HepG2 (cell line): ENCODE data around the gene RITA1. TPM values are rescaled to one million over a fixed set of nuclear protein-coding genes. Genes with fewer than 3 reads are reported as not detected.

Experiments
- AHDC1 ChIP-seq: sonication (generic); formaldehyde crosslinking; IDR thresholded peaks from 2 replicates; pipeline ENCODE4 v1.5.1; 2020; ENCODE audit warnings: mild to moderate bottlenecking, missing genetic modification reagents, borderline replicate concordance
- ATF5 ChIP-seq: sonication (generic); formaldehyde crosslinking; IDR thresholded peaks from 2 replicates; pipeline ENCODE4 v1.4.0; 2020; ENCODE audit warnings: mild to moderate bottlenecking, low read depth, missing genetic modification reagents
- ESRRA ChIP-seq: sonication (generic); formaldehyde crosslinking; IDR thresholded peaks from 2 replicates; pipeline ENCODE4 v1.5.1; 2020; ENCODE audit warnings: mild to moderate bottlenecking, low read depth, missing genetic modification reagents
- FOXO1 ChIP-seq: sonication (generic); formaldehyde crosslinking; IDR thresholded peaks from 2 replicates; pipeline ENCODE4 v1.4.0; 2020; ENCODE audit warnings: missing genetic modification reagents
- HMGA1 ChIP-seq: sonication (generic); formaldehyde crosslinking; conservative IDR thresholded peaks from 2 replicates; pipeline ENCODE4 v1.4.0; 2020; ENCODE audit warnings: missing genetic modification reagents
- ISX ChIP-seq: sonication (generic); formaldehyde crosslinking; conservative IDR thresholded peaks from 2 replicates; pipeline ENCODE4 v1.5.0; 2020; ENCODE audit warnings: missing genetic modification reagents
- NFYC ChIP-seq: IDR thresholded peaks from 2 replicates; pipeline ENCODE4 v1.6.1; 2016; ENCODE audit warnings: missing genetic modification reagents, missing compliant biosample characterization
- NR3C1 ChIP-seq: sonication (generic); formaldehyde crosslinking; IDR thresholded peaks from 2 replicates; pipeline ENCODE4 v1.4.0; 2020; ENCODE audit warnings: missing genetic modification reagents
- TBX3 ChIP-seq: fragments of 450-650 bp; IDR thresholded peaks from 2 replicates; pipeline ENCODE4 v1.6.1; 2017; ENCODE audit warnings: antibody characterized with exemption, mild to moderate bottlenecking, inconsistent platforms, borderline replicate concordance
- ZNF101 ChIP-seq: sonication (generic); formaldehyde crosslinking; IDR thresholded peaks from 2 replicates; pipeline ENCODE4 v1.4.0; 2020; ENCODE audit warnings: mild to moderate bottlenecking, low read depth, missing genetic modification reagents, borderline replicate concordance
- ZNF225 ChIP-seq: sonication (generic); formaldehyde crosslinking; IDR thresholded peaks from 2 replicates; pipeline ENCODE4 v1.4.0; 2020; ENCODE audit warnings: mild to moderate bottlenecking, missing genetic modification reagents
- ZNF468 ChIP-seq: sonication (generic); formaldehyde crosslinking; IDR thresholded peaks from 2 replicates; pipeline ENCODE4 v1.8.0; 2022; ENCODE audit warnings: mild to moderate bottlenecking, moderate library complexity, missing genetic modification reagents
- ZNF605 ChIP-seq: sonication (generic); formaldehyde crosslinking; IDR thresholded peaks from 2 replicates; pipeline ENCODE4 v1.8.0; 2022; ENCODE audit warnings: mild to moderate bottlenecking, missing genetic modification reagents
- polyA plus RNA-seq, 8 experiments: library from polyadenylated mRNA; depleted of rRNA in 3 of 8; stranded (reverse) in 7 of 8; unstranded in 1 of 8; fragments of >200 nt; fragmentation: Illumina TruSeq in 4 of 8; extraction: Trizol in 4 of 8; gene quantifications; 2 replicates each; pipeline versions ENCODE4 v1.2.1 to v1.2.3, GENCODE V29; 2011 to 2016; ENCODE audit warnings: low read depth in 4 of 8, missing spikeins in 1 of 8, mixed read lengths in 1 of 8; ENCODE audit not compliant: insufficient read depth in 1 of 8
- total RNA-seq, 5 experiments: library from RNA; depleted of rRNA; stranded (reverse); fragments of >200 nt; fragmentation: Illumina TruSeq; extraction: Trizol; gene quantifications; 2 replicates each; pipeline ENCODE4 v1.2.3, GENCODE V29; 2016; ENCODE audit warnings: low read depth in 1 of 5
- TF ChIP-seq, protein P1 (sequence below): sonication (generic); formaldehyde crosslinking; IDR thresholded peaks from 2 replicates; pipeline ENCODE4 v1.5.0; 2020; ENCODE audit warnings: mild to moderate bottlenecking, missing genetic modification reagents, moderate library complexity
- TF ChIP-seq, protein P2 (sequence below): sonication (generic); formaldehyde crosslinking; IDR thresholded peaks from 2 replicates; pipeline ENCODE4 v1.8.0; 2022; ENCODE audit warnings: mild to moderate bottlenecking, missing genetic modification reagents, moderate library complexity
- TF ChIP-seq, protein P3 (sequence below): sonication (generic); formaldehyde crosslinking; conservative IDR thresholded peaks from 2 replicates; pipeline ENCODE4 v1.4.0; 2020; ENCODE audit warnings: missing genetic modification reagents
- TF ChIP-seq, protein P4 (sequence below): sonication (generic); formaldehyde crosslinking; IDR thresholded peaks from 2 replicates; pipeline ENCODE4 v1.5.0; 2020; ENCODE audit warnings: missing genetic modification reagents

The RITA1 gene
- total and polyA plus RNA-seq, 2 of the 13 experiments (the other 11 are each of a cell fraction or from before 2014, with no cell fraction given) = 12.4 to 28.9 TPM

DNA sequence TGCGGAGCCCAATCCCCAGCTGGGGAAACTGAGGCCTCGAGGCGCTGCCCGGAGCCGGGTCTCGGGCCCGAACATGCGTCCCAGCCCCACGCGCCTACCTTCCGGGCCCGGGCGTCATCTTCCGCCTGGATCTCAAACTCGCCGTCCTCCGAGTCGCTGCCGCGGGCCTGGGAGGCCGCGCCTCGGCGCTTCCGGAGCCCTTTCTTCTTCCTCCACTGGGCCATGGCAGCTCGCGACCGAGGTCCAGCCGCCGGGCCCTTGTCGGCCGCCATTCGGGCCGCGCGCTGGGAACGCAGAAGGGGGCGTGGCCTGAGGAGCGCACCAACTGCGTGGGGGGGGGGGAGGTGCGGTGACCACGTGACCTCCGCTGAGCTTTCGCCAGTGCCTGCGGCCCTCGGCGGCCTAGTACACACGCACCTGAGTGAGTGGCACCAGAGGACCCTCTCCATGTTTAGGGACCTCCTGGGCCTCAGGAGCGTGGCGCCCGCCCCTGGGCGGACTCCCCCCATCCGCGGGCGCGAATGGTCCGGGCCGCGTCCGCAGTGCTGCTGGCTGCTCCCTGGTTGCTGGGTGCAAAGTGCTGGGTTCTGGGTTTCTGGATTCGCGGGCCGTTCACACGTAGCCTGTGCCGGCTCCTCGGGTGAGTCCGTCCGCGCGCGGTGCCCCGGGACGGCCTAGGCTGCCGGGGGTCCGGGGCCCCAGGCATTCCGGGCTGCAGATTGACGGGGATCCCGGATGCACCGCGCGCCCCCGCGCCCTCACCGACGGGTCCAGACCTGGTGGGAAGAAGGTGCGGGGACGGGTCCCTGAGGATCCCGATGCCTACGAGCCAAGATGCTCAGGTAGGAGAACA, at the start of gene RITA1, which contains the start of gene DDX54 (continued):
- TF ChIP-seq AHDC1 (CRISPR knock-in tag) (peak; percentile 13; the same call in 1 of the 2 replicates), TBX3 (no peak; the same call in 1 of the 2 replicates), ZNF225 (CRISPR knock-in tag) (peak; percentile 72; the same call in 1 of the 2 replicates), ISX (CRISPR knock-in tag) (peak; percentile 76), FOXO1 (CRISPR knock-in tag) (no peak), ZNF605 (CRISPR knock-in tag) (peak; percentile 77; the same call in 1 of the 2 replicates), ATF5 (CRISPR knock-in tag) (peak; percentile 50; the same call in 1 of the 2 replicates), ESRRA (CRISPR knock-in tag) (peak; percentile 35), HMGA1 (no peak), NFYC (CRISPR knock-in tag) (peak; percentile 47), ZNF468 (CRISPR knock-in tag) (no peak), NR3C1 (CRISPR knock-in tag) (no peak), ZNF101 (no peak; the same call in 1 of the 2 replicates)
- TF ChIP-seq, protein P1, sequence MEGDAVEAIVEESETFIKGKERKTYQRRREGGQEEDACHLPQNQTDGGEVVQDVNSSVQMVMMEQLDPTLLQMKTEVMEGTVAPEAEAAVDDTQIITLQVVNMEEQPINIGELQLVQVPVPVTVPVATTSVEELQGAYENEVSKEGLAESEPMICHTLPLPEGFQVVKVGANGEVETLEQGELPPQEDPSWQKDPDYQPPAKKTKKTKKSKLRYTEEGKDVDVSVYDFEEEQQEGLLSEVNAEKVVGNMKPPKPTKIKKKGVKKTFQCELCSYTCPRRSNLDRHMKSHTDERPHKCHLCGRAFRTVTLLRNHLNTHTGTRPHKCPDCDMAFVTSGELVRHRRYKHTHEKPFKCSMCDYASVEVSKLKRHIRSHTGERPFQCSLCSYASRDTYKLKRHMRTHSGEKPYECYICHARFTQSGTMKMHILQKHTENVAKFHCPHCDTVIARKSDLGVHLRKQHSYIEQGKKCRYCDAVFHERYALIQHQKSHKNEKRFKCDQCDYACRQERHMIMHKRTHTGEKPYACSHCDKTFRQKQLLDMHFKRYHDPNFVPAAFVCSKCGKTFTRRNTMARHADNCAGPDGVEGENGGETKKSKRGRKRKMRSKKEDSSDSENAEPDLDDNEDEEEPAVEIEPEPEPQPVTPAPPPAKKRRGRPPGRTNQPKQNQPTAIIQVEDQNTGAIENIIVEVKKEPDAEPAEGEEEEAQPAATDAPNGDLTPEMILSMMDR (CRISPR knock-in tag) = peak; percentile 19; the same call in 1 of the 2 replicates
- TF ChIP-seq, protein P2, sequence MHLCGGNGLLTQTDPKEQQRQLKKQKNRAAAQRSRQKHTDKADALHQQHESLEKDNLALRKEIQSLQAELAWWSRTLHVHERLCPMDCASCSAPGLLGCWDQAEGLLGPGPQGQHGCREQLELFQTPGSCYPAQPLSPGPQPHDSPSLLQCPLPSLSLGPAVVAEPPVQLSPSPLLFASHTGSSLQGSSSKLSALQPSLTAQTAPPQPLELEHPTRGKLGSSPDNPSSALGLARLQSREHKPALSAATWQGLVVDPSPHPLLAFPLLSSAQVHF (CRISPR knock-in tag) = 0 out of 2 replicates have a peak, but pooled peaks have one; percentile 85
- TF ChIP-seq, protein P3, sequence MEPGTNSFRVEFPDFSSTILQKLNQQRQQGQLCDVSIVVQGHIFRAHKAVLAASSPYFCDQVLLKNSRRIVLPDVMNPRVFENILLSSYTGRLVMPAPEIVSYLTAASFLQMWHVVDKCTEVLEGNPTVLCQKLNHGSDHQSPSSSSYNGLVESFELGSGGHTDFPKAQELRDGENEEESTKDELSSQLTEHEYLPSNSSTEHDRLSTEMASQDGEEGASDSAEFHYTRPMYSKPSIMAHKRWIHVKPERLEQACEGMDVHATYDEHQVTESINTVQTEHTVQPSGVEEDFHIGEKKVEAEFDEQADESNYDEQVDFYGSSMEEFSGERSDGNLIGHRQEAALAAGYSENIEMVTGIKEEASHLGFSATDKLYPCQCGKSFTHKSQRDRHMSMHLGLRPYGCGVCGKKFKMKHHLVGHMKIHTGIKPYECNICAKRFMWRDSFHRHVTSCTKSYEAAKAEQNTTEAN = peak; percentile 28; the same call in 1 of the 2 replicates
- TF ChIP-seq, protein P4, sequence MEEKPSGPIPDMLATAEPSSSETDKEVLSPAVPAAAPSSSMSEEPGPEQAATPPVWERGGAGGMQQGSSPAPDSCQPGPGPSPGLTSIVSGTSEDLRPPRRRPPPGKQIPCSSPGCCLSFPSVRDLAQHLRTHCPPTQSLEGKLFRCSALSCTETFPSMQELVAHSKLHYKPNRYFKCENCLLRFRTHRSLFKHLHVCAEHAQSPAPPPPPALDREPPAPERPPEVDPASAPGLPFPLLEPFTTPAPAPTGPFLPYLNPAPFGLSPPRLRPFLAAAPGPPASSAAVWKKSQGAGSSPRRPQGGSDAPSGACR (CRISPR knock-in tag) = no peak; the same call in none of the 2 replicates
